Fibroblast of lung (primary cell): ENCODE measurements around the gene IL36B. TPM values are rescaled to one million over a fixed set of nuclear protein-coding genes. Genes with fewer than 3 reads are reported as not detected.

Experiments used
- DNase-seq, 2 donors: peaks; one replicate each; pipeline versions ENCODE4 v3.0.0 to v3.0.0-alpha.2; 2010; ENCODE audit warnings: low read depth in 2 of 2
- H2AFZ ChIP-seq: 2 replicates; pipeline ENCODE4 v1.5.1; 2012; ENCODE audit warnings: low read length, control low read depth, inconsistent platforms
- H3K27ac ChIP-seq: 2 replicates; pipeline ENCODE4 v1.5.1; 2011; ENCODE audit warnings: low read length, control low read depth; ENCODE audit not compliant: insufficient read depth
- H3K27me3 ChIP-seq: 2 replicates; pipeline ENCODE4 v1.5.1; 2011; ENCODE audit warnings: mild to moderate bottlenecking, low read length; ENCODE audit not compliant: control insufficient read depth, insufficient read depth
- H3K36me3 ChIP-seq: 2 replicates; pipeline ENCODE4 v1.5.1; 2011; ENCODE audit warnings: low read length; ENCODE audit not compliant: control insufficient read depth, insufficient read depth
- H3K4me1 ChIP-seq: 2 replicates; pipeline ENCODE4 v1.5.1; 2011; ENCODE audit warnings: low read length; ENCODE audit not compliant: control insufficient read depth, insufficient read depth; ENCODE audit errors: extremely low read depth
- H3K4me2 ChIP-seq: 2 replicates; pipeline ENCODE4 v1.5.1; 2011; ENCODE audit warnings: low read length, control low read depth; ENCODE audit not compliant: insufficient read depth; ENCODE audit errors: extremely low read depth
- H3K4me3 ChIP-seq, 4 experiments: fragments of 200-600 bp in 1 of 4; sonication (generic) in 1 of 4; replicated peaks in 1 of 4; 2 replicates each; pipeline ENCODE4 v1.5.1; 2011 to 2016; ENCODE audit warnings: low read length in 4 of 4, low read depth in 3 of 4, mild to moderate bottlenecking in 3 of 4, control low read depth in 2 of 4, inconsistent platforms in 1 of 4, mixed read lengths in 1 of 4; ENCODE audit not compliant: insufficient read depth in 1 of 4; ENCODE audit errors: control extremely low read depth in 1 of 4
- H3K79me2 ChIP-seq: 2 replicates; pipeline ENCODE4 v1.5.1; 2012; ENCODE audit warnings: mild to moderate bottlenecking, low read length, inconsistent platforms; ENCODE audit not compliant: control insufficient read depth, insufficient read depth
- H3K9ac ChIP-seq: 2 replicates; pipeline ENCODE4 v1.5.1; 2011; ENCODE audit warnings: mild to moderate bottlenecking, low read length, control low read depth; ENCODE audit not compliant: insufficient read depth
- H3K9me3 ChIP-seq: 2 replicates; pipeline ENCODE4 v1.5.1; 2012; ENCODE audit warnings: low read depth, low read length; ENCODE audit not compliant: control insufficient read depth, insufficient read depth
- H4K20me1 ChIP-seq: 2 replicates; pipeline ENCODE4 v1.5.1; 2011; ENCODE audit warnings: low read length; ENCODE audit not compliant: control insufficient read depth, insufficient read depth; ENCODE audit errors: extremely low read depth
- EZH2 ChIP-seq: IDR thresholded peaks from 2 replicates; pipeline ENCODE4 v1.5.1; 2012; ENCODE audit warnings: low read length, control low read depth, mild to moderate bottlenecking; ENCODE audit errors: missing control alignments
- polyA plus RNA-seq, 2 donors: library from polyadenylated mRNA; depleted of rRNA in 1 of 2; stranded (reverse) in 1 of 2; unstranded in 1 of 2; fragments of >200 nt; gene quantifications; 2 replicates each; pipeline ENCODE4 v1.2.1, GENCODE V29; 2011 to 2012; ENCODE audit warnings: missing spikeins in 1 of 2
- total RNA-seq: library from RNA; depleted of rRNA; stranded (reverse); fragments of >200 nt; gene quantifications from 2 replicates; pipeline ENCODE4 v1.2.1, GENCODE V29; 2014
- TF ChIP-seq, protein P1 (sequence below), 2 donors: IDR thresholded peaks in 1 of 2; conservative IDR thresholded peaks in 1 of 2; 1 replicate in 1 of 2; 2 replicates in 1 of 2; pipeline ENCODE4 v1.5.1; 2011 to 2012; ENCODE audit warnings: low read length in 2 of 2, control low read depth in 1 of 2, inconsistent platforms in 1 of 2, low read depth in 1 of 2, mild to moderate bottlenecking in 1 of 2

IL36B gene
- total and polyA plus RNA-seq, 2 donors (not counting 1 experiment from before 2014, with no cell fraction given) = not detected

- H3K36me3 ChIP-seq = no peaks in the 10 kb centered on the region
- TF ChIP-seq EZH2 = no peak
- TF ChIP-seq, protein P1, sequence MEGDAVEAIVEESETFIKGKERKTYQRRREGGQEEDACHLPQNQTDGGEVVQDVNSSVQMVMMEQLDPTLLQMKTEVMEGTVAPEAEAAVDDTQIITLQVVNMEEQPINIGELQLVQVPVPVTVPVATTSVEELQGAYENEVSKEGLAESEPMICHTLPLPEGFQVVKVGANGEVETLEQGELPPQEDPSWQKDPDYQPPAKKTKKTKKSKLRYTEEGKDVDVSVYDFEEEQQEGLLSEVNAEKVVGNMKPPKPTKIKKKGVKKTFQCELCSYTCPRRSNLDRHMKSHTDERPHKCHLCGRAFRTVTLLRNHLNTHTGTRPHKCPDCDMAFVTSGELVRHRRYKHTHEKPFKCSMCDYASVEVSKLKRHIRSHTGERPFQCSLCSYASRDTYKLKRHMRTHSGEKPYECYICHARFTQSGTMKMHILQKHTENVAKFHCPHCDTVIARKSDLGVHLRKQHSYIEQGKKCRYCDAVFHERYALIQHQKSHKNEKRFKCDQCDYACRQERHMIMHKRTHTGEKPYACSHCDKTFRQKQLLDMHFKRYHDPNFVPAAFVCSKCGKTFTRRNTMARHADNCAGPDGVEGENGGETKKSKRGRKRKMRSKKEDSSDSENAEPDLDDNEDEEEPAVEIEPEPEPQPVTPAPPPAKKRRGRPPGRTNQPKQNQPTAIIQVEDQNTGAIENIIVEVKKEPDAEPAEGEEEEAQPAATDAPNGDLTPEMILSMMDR (conservative IDR thresholded peaks at IDR 0.05 in 1 of 2, IDR thresholded peaks at IDR 0.05 in 1 of 2; ENCODE audit: low read depth in 1 of 2, low read length in 2 of 2) = no peak
- H3K4me3 ChIP-seq = no peak overlapping the region
- no peaks in the 10 kb centered on the region for H3K79me2 ChIP-seq
- H3K4me1 ChIP-seq = no peaks in the 10 kb centered on the region
- H3K27ac ChIP-seq = no peak overlapping the region
- no peaks in the 10 kb centered on the region for H3K9me3 ChIP-seq
- H3K27me3 ChIP-seq = peaks cover 5% of the 10 kb centered on the region
- no peaks in the 10 kb centered on the region for H4K20me1 ChIP-seq
- H3K9ac ChIP-seq = no peak overlapping the region
- DNase-seq = no peak
- H3K4me2 ChIP-seq = no peak overlapping the region
- H2AFZ ChIP-seq = no peak overlapping the region
Measured at GRCh38 chr2:113014067-113014466, 38.6 kb downstream of the IL36B start.

- no peak for TF ChIP-seq EZH2
- TF ChIP-seq, protein P1 (conservative IDR thresholded peaks at IDR 0.05 in 1 of 2, IDR thresholded peaks at IDR 0.05 in 1 of 2; ENCODE audit: low read depth in 1 of 2, low read length in 2 of 2) = no peak
- Histone ChIP-seq H2AFZ (no peak overlapping the region), H3K9ac (no peak overlapping the region), H4K20me1 (no peaks in the 10 kb centered on the region), H3K9me3 (no peaks in the 10 kb centered on the region), H3K27me3 (peaks cover 5% of the 10 kb centered on the region), H3K27ac (no peak overlapping the region), H3K4me2 (no peak overlapping the region), H3K36me3 (no peaks in the 10 kb centered on the region), H3K4me1 (no peaks in the 10 kb centered on the region), H3K4me3 (no peak overlapping the region), H3K79me2 (no peaks in the 10 kb centered on the region)
- DNase-seq = no peak
Measured at GRCh38 chr2:113013336-113013661, 39.4 kb downstream of the IL36B start.

DNA sequence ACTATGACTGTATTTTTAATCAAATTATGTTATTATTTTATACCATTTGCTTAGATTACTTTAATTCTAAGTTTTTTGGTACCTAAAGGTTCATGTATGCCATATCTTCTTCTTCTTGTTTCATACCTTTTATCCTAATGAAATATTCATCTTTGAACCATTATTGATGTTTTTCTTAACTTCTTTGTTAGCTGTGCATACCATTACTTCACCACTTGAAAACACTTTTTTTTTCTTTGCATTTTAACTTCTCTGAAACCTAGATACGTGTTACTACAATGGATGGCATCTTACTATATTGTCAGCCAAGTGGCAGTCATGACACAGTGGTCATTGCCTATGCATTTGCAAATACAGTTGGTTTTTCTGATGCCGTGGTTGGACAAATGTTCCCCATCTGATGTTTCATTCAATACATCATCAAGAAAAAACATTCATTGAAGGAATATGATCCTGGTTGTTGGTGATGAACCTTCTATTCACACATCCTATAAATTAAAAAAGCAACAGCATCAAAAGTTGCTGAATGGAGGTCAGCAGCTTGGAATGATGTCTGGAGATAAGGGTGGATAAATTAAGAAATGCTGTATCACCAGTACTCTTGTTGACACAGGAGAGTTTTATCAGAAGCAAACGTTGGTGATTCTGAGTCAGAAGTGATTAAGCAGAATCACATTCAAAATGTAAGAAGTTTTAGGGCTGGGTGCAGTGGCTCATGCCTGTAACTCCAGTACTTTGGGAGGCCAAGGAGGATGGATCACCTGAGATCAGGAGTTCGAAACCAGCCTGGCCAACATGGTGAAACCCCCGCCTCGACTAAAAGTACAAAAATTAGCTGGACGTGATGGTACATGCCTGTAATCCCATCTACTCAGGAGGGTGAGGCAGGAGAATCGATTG lies 40.0 kb downstream of the IL36B start:
- no peak overlapping the region for H3K27ac ChIP-seq
- no peaks in the 10 kb centered on the region for H4K20me1 ChIP-seq
- TF ChIP-seq, protein P1 (conservative IDR thresholded peaks at IDR 0.05 in 1 of 2, IDR thresholded peaks at IDR 0.05 in 1 of 2; ENCODE audit: low read depth in 1 of 2, low read length in 2 of 2) = no peak
- no peak for TF ChIP-seq EZH2
- DNase-seq = peak in 1 of 2 donors; percentile 74
- H3K4me2 ChIP-seq = no peak overlapping the region
- no peaks in the 10 kb centered on the region for H3K9me3 ChIP-seq
- H3K4me1 ChIP-seq = no peaks in the 10 kb centered on the region
- H3K4me3 ChIP-seq = no peak overlapping the region
- peaks cover 2% of the 10 kb centered on the region for H3K27me3 ChIP-seq
- H3K79me2 ChIP-seq = no peaks in the 10 kb centered on the region
- H3K9ac ChIP-seq = no peak overlapping the region
- H3K36me3 ChIP-seq = no peaks in the 10 kb centered on the region
- no peak overlapping the region for H2AFZ ChIP-seq
